Measurements from ENCODE around the gene SLC1A4.

SLC1A4 gene

DNA sequence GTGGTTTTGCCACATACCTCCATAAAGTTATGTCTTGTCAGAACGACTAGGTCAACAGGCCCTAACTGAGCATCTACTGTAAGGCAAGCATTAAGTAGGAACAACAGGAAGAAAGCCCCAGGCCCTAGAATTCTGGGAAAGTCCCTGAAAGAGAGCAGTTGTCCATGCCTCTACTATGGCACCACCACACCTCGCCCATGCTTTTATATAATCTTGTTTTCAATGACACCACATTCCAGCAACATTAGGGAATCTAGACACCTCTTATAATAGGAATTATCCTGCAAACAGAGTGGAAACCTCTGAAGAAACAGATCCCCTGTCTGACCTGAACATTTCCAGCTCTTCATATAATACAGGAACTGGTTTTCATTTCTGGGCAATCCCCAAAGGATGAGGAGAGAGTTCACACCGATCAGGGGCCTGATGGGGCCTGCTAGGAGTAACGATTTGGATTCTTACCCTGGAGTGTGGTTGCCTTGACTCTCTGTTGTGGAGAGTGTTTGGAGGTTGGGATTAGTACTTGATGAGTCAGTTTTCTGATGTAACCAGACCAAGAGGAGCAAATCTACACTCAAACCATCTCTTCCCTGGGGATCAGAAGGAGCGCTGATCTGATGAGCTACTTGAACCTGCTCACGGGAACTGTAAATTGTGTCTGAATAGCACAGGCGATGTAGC, 35.1 kb downstream of the SLC1A4 start:
- Histone ChIP-seq H2BK15ac (ENCODE audit: low read length) (no peak overlapping the region), H3K79me1 (ENCODE audit: low read depth, low read length) (no peaks in the 10 kb centered on the region), H2AK5ac (ENCODE audit: low read depth, low read length) (no peak overlapping the region), H4K91ac (ENCODE audit: low read depth, low read length, poor library complexity) (no peak overlapping the region), H3K4me2 (ENCODE audit: insufficient read depth, low read length, poor library complexity, severe bottlenecking) (no peak overlapping the region), H2AFZ (ENCODE audit: low read length) (no peak overlapping the region), H3K14ac (ENCODE audit: low read length) (no peak overlapping the region), H3K9ac (ENCODE audit: low read depth, low read length, poor library complexity) (no peak overlapping the region), H3K4me3 (ENCODE audit: low read length in 2 of 2) (no peak overlapping the region), H3K18ac (ENCODE audit: low read length) (no peak overlapping the region), H3K9me3 (replicated peaks in 1 of 2; ENCODE audit: control insufficient read depth in 2 of 2, insufficient read depth in 1 of 2, low read depth in 1 of 2, low read length in 2 of 2) (no peaks in the 10 kb centered on the region), H3K4ac (ENCODE audit: low read length) (no peak overlapping the region), H2BK120ac (ENCODE audit: low read depth, low read length) (no peak overlapping the region), H2BK12ac (ENCODE audit: low read length) (no peak overlapping the region), H3K27me3 (ENCODE audit: control insufficient read depth in 3 of 3, insufficient read depth in 3 of 3, low read depth in 1 of 3, low read length in 3 of 3) (no peaks in the 10 kb centered on the region), H3K4me1 (ENCODE audit: control insufficient read depth in 2 of 2, insufficient read depth in 1 of 2, low read depth in 1 of 2, low read length in 2 of 2) (peaks cover 0 to 5% of the 10 kb centered on the region in 2 donors), H3K23ac (ENCODE audit: low read depth, low read length, poor library complexity) (no peak overlapping the region), H3K36me3 (replicated peaks in 1 of 2; ENCODE audit: control insufficient read depth in 2 of 2, insufficient read depth in 2 of 2, low read length in 2 of 2) (peaks cover 4 to 48% of the 10 kb centered on the region in 2 donors), H4K8ac (ENCODE audit: low read depth, low read length) (no peak overlapping the region), H3K27ac (replicated peaks; ENCODE audit: low read length) (no peak overlapping the region), H2BK5ac (ENCODE audit: low read length) (no peak overlapping the region)
- WGBS, 2 donors (ENCODE audit: extremely low coverage in 2 of 2, insufficient read length in 2 of 2, insufficient replicate concordance in 1 of 2) = no CpG with 5 or more reads among the region's 7 CpGs
- no peak for DNase-seq (ENCODE audit: low spot score)

GRCh38 chr2:65025453-65026123, 36.4 kb downstream of the SLC1A4 start:
- Histone ChIP-seq H2AK5ac (ENCODE audit: low read depth, low read length) (no peak overlapping the region), H3K27ac (replicated peaks; ENCODE audit: low read length) (no peak overlapping the region), H3K23ac (ENCODE audit: low read depth, low read length, poor library complexity) (no peak overlapping the region), H4K91ac (ENCODE audit: low read depth, low read length, poor library complexity) (no peak overlapping the region), H3K14ac (ENCODE audit: low read length) (no peak overlapping the region), H2AFZ (ENCODE audit: low read length) (no peak overlapping the region), H4K8ac (ENCODE audit: low read depth, low read length) (no peak overlapping the region), H3K4me1 (ENCODE audit: control insufficient read depth in 2 of 2, insufficient read depth in 1 of 2, low read depth in 1 of 2, low read length in 2 of 2) (peaks cover 0 to 5% of the 10 kb centered on the region in 2 donors), H3K4ac (ENCODE audit: low read length) (no peak overlapping the region), H2BK12ac (ENCODE audit: low read length) (no peak overlapping the region), H3K36me3 (replicated peaks in 1 of 2; ENCODE audit: control insufficient read depth in 2 of 2, insufficient read depth in 2 of 2, low read length in 2 of 2) (peaks cover 4 to 35% of the 10 kb centered on the region in 2 donors), H2BK15ac (ENCODE audit: low read length) (no peak overlapping the region), H3K9me3 (replicated peaks in 1 of 2; ENCODE audit: control insufficient read depth in 2 of 2, insufficient read depth in 1 of 2, low read depth in 1 of 2, low read length in 2 of 2) (no peaks in the 10 kb centered on the region), H3K4me2 (ENCODE audit: insufficient read depth, low read length, poor library complexity, severe bottlenecking) (no peak overlapping the region), H3K9ac (ENCODE audit: low read depth, low read length, poor library complexity) (no peak overlapping the region), H3K4me3 (ENCODE audit: low read length in 2 of 2) (no peak overlapping the region), H3K18ac (ENCODE audit: low read length) (no peak overlapping the region), H2BK120ac (ENCODE audit: low read depth, low read length) (no peak overlapping the region), H3K79me1 (ENCODE audit: low read depth, low read length) (no peaks in the 10 kb centered on the region), H3K27me3 (ENCODE audit: control insufficient read depth in 3 of 3, insufficient read depth in 3 of 3, low read depth in 1 of 3, low read length in 3 of 3) (no peaks in the 10 kb centered on the region), H2BK5ac (ENCODE audit: low read length) (no peak overlapping the region)
- DNase-seq (ENCODE audit: low spot score) = no peak
- WGBS, 2 donors (ENCODE audit: extremely low coverage in 2 of 2, insufficient read length in 2 of 2, insufficient replicate concordance in 1 of 2) = no CpG with 5 or more reads among the region's 8 CpGs

DNA sequence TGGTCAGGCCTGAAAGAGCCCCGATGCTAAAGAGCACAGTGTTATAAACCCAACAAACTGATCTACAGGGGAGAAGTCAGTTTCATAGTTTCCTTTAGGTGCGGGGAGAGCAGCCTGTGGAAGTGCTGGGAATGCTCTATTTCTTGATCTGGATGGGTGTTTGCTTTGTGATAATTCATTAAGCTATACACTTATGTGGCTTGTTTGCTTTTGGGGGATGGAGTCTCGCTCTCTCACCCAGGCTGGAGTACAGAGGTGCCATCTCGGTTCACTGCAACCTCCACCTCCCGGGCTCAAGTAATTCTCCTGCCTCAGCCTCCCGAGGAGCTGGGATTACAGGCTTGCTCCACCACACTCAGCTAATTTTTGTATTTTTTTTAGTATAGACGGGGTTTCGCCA, 37.0 kb downstream of the SLC1A4 start:
- H3K9ac ChIP-seq (ENCODE audit: low read depth, low read length, poor library complexity) = no peak overlapping the region
- no peak for DNase-seq (ENCODE audit: low spot score)
- H3K36me3 ChIP-seq (replicated peaks in 1 of 2; ENCODE audit: control insufficient read depth in 2 of 2, insufficient read depth in 2 of 2, low read length in 2 of 2) = peaks cover 4 to 29% of the 10 kb centered on the region in 2 donors
- H3K9me3 ChIP-seq (replicated peaks in 1 of 2; ENCODE audit: control insufficient read depth in 2 of 2, insufficient read depth in 1 of 2, low read depth in 1 of 2, low read length in 2 of 2) = no peaks in the 10 kb centered on the region
- H4K8ac ChIP-seq (ENCODE audit: low read depth, low read length) = no peak overlapping the region
- no peak overlapping the region for H2BK15ac ChIP-seq (ENCODE audit: low read length)
- no peak overlapping the region for H3K23ac ChIP-seq (ENCODE audit: low read depth, low read length, poor library complexity)
- H3K4ac ChIP-seq (ENCODE audit: low read length) = no peak overlapping the region
- no peaks in the 10 kb centered on the region for H3K27me3 ChIP-seq (ENCODE audit: control insufficient read depth in 3 of 3, insufficient read depth in 3 of 3, low read depth in 1 of 3, low read length in 3 of 3)
- no peak overlapping the region for H4K91ac ChIP-seq (ENCODE audit: low read depth, low read length, poor library complexity)
- no peak overlapping the region for H2AFZ ChIP-seq (ENCODE audit: low read length)
- no peak overlapping the region for H3K4me3 ChIP-seq (ENCODE audit: low read length in 2 of 2)
- H3K4me2 ChIP-seq (ENCODE audit: insufficient read depth, low read length, poor library complexity, severe bottlenecking) = no peak overlapping the region
- no peak overlapping the region for H2BK120ac ChIP-seq (ENCODE audit: low read depth, low read length)
- H2BK5ac ChIP-seq (ENCODE audit: low read length) = no peak overlapping the region
- no peak overlapping the region for H2BK12ac ChIP-seq (ENCODE audit: low read length)
- H3K18ac ChIP-seq (ENCODE audit: low read length) = no peak overlapping the region
- no peak overlapping the region for H2AK5ac ChIP-seq (ENCODE audit: low read depth, low read length)
- WGBS, 2 donors (ENCODE audit: extremely low coverage in 2 of 2, insufficient read length in 2 of 2, insufficient replicate concordance in 1 of 2) = no CpG with 5 or more reads among the region's 8 CpGs
- H3K79me1 ChIP-seq (ENCODE audit: low read depth, low read length) = no peaks in the 10 kb centered on the region
- H3K27ac ChIP-seq (replicated peaks; ENCODE audit: low read length) = no peak overlapping the region
- no peak overlapping the region for H3K14ac ChIP-seq (ENCODE audit: low read length)
- peaks cover under 1 to 5% of the 10 kb centered on the region in 2 donors for H3K4me1 ChIP-seq (ENCODE audit: control insufficient read depth in 2 of 2, insufficient read depth in 1 of 2, low read depth in 1 of 2, low read length in 2 of 2)

DNA sequence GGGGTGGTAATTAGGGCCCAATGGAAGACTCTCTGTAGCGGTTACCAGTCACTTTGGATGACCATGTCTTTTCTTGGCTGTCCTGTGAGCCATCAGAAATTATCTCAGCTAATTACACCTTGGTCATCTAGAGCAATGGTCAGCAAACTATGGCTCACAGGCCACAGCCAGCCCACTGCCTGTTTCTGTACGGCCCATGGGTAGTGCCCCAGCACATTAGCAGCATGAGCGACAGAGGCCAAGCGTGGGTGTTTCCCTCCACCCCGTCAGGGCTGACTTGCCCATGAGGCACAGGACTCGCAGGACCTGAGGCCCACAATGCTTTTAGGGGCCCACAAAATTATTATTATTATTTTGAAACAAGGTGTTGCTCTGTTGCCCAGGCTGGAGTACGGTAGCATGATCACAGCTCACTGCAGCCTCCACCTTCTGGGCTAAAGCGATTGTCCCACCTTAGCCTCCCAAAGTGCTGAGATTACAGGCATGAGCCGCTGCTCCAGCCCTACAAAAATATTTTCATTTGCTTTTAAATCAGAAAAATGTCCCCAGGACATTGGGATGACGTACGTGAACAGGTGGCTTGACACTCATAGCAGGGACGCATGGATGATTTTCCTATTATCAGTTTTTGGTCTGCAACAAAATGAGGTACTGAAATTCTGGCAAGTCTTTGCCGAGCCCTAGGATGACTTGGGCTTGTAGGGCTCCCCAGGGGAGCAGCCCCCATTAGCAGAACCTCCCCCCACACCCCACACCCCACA, 37.7 kb downstream of the SLC1A4 start:
- peaks cover 2 to 22% of the 10 kb centered on the region in 2 donors for H3K36me3 ChIP-seq (replicated peaks in 1 of 2; ENCODE audit: control insufficient read depth in 2 of 2, insufficient read depth in 2 of 2, low read length in 2 of 2)
- H2AK5ac ChIP-seq (ENCODE audit: low read depth, low read length) = no peak overlapping the region
- H4K91ac ChIP-seq (ENCODE audit: low read depth, low read length, poor library complexity) = no peak overlapping the region
- H2BK12ac ChIP-seq (ENCODE audit: low read length) = no peak overlapping the region
- no peak overlapping the region for H2BK120ac ChIP-seq (ENCODE audit: low read depth, low read length)
- H3K18ac ChIP-seq (ENCODE audit: low read length) = no peak overlapping the region
- no peak overlapping the region for H3K27ac ChIP-seq (replicated peaks; ENCODE audit: low read length)
- WGBS, 2 donors (ENCODE audit: extremely low coverage in 2 of 2, insufficient read length in 2 of 2, insufficient replicate concordance in 1 of 2) = no CpG with 5 or more reads among the region's 13 CpGs
- H3K4ac ChIP-seq (ENCODE audit: low read length) = no peak overlapping the region
- peaks cover 7 to 8% of the 10 kb centered on the region in 2 donors for H3K4me1 ChIP-seq (ENCODE audit: control insufficient read depth in 2 of 2, insufficient read depth in 1 of 2, low read depth in 1 of 2, low read length in 2 of 2)
- H4K8ac ChIP-seq (ENCODE audit: low read depth, low read length) = no peak overlapping the region
- no peaks in the 10 kb centered on the region for H3K79me1 ChIP-seq (ENCODE audit: low read depth, low read length)
- H3K4me2 ChIP-seq (ENCODE audit: insufficient read depth, low read length, poor library complexity, severe bottlenecking) = no peak overlapping the region
- no peaks in the 10 kb centered on the region for H3K27me3 ChIP-seq (ENCODE audit: control insufficient read depth in 3 of 3, insufficient read depth in 3 of 3, low read depth in 1 of 3, low read length in 3 of 3)
- no peak overlapping the region for H3K23ac ChIP-seq (ENCODE audit: low read depth, low read length, poor library complexity)
- no peak overlapping the region for H2BK5ac ChIP-seq (ENCODE audit: low read length)
- DNase-seq (ENCODE audit: low spot score) = no peak
- no peak overlapping the region for H3K4me3 ChIP-seq (ENCODE audit: low read length in 2 of 2)
- H3K9me3 ChIP-seq (replicated peaks in 1 of 2; ENCODE audit: control insufficient read depth in 2 of 2, insufficient read depth in 1 of 2, low read depth in 1 of 2, low read length in 2 of 2) = no peaks in the 10 kb centered on the region
- no peak overlapping the region for H2BK15ac ChIP-seq (ENCODE audit: low read length)
- no peak overlapping the region for H3K9ac ChIP-seq (ENCODE audit: low read depth, low read length, poor library complexity)
- no peak overlapping the region for H3K14ac ChIP-seq (ENCODE audit: low read length)
- H2AFZ ChIP-seq (ENCODE audit: low read length) = no peak overlapping the region
